ENCODE results near the gene TMEM62.

TMEM62 gene

DNA sequence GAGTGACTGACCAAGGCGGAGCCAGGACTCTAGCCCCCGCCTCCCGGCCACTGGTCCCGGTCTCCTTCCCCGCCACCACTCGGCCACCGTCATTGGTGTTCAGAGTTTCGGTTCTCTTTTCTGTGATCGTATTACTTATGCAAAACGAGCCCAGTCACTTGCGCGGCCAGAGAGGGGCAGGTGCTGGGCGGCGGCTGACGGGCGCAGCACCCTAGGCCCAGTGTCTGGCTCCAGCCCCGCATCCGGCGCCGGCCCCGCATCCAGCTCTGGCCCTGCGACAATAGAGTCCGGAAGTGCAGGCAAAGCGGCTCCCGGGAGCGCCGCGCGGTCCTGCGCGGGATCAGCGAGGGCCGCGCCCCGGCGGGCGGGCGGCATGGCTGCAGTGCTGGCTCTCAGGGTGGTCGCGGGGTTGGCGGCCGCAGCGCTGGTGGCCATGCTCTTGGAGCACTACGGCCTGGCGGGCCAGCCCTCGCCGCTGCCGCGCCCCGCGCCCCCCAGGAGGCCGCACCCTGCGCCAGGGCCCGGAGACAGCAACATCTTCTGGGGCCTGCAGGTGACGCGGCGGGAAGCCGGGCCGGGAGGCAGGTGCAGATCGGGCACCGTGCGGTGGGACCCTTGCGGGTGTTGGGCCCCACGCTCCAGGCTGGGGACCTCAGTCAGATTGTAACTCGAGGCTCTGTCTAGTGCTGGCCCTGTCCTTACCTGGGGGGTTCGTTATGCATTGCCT, at the start of gene TMEM62:
Gene TMEM62, plus strand, starts transcription at position 157 of the 727 bp plus-strand sequence. Its CDS starts 217 bp downstream, at position 374.
- peak within 1 kb of the TSS; percentile 82 for H3K4me3 ChIP-seq (ENCODE audit: low read length)
- peak within 1 kb of the TSS; percentile 47 for H3K27ac ChIP-seq (ENCODE audit: low read depth, low read length)
- H3K4me2 ChIP-seq (ENCODE audit: low read length), result peak within 1 kb of the TSS; percentile 68
- no peaks in the 10 kb centered on the region for H3K27me3 ChIP-seq (ENCODE audit: control insufficient read depth, low read length)
- H3F3A ChIP-seq (ENCODE audit: control insufficient read depth, insufficient read depth), result peaks cover 7% of the 10 kb centered on the region
- peaks cover 41% of the 10 kb centered on the region for H3K36me3 ChIP-seq (ENCODE audit: control insufficient read depth, low read length)
- TF ChIP-seq, protein P1, sequence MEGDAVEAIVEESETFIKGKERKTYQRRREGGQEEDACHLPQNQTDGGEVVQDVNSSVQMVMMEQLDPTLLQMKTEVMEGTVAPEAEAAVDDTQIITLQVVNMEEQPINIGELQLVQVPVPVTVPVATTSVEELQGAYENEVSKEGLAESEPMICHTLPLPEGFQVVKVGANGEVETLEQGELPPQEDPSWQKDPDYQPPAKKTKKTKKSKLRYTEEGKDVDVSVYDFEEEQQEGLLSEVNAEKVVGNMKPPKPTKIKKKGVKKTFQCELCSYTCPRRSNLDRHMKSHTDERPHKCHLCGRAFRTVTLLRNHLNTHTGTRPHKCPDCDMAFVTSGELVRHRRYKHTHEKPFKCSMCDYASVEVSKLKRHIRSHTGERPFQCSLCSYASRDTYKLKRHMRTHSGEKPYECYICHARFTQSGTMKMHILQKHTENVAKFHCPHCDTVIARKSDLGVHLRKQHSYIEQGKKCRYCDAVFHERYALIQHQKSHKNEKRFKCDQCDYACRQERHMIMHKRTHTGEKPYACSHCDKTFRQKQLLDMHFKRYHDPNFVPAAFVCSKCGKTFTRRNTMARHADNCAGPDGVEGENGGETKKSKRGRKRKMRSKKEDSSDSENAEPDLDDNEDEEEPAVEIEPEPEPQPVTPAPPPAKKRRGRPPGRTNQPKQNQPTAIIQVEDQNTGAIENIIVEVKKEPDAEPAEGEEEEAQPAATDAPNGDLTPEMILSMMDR (IDR thresholded peaks at IDR 0.05; ENCODE audit: low read depth, low read length, poor library complexity, severe bottlenecking), result no peak
- no peak for TF ChIP-seq EZH2phosphoT487 (IDR thresholded peaks at IDR 0.05; ENCODE audit: borderline replicate concordance, low read length)
- H3K79me2 ChIP-seq (ENCODE audit: control insufficient read depth, low read length), result peaks cover 36% of the 10 kb centered on the region
- peaks cover 18% of the 10 kb centered on the region for H3K4me1 ChIP-seq (ENCODE audit: control insufficient read depth, low read length)
- no peaks in the 10 kb centered on the region for H4K20me1 ChIP-seq (ENCODE audit: control insufficient read depth, insufficient read depth, low read depth, low read length)
- H3K9me2 ChIP-seq (replicated peaks; ENCODE audit: control insufficient read depth, low read length), result no peaks in the 10 kb centered on the region
- H3K9me3 ChIP-seq (ENCODE audit: control insufficient read depth, insufficient read depth, low read length), result peaks cover 5% of the 10 kb centered on the region

GRCh38 chr15:43085921-43086320, 47.5 kb upstream of the TMEM62 start:
- H3K36me3 ChIP-seq (ENCODE audit: control insufficient read depth, low read length), result peaks cover 37% of the 10 kb centered on the region
- no peaks in the 10 kb centered on the region for H3K9me2 ChIP-seq (replicated peaks; ENCODE audit: control insufficient read depth, low read length)
- no peaks in the 10 kb centered on the region for H3K9me3 ChIP-seq (ENCODE audit: control insufficient read depth, insufficient read depth, low read length)
- no peak overlapping the region for H3K4me2 ChIP-seq (ENCODE audit: low read length)
- no peaks in the 10 kb centered on the region for H4K20me1 ChIP-seq (ENCODE audit: control insufficient read depth, insufficient read depth, low read depth, low read length)
- peaks cover 46% of the 10 kb centered on the region for H3K79me2 ChIP-seq (ENCODE audit: control insufficient read depth, low read length)
- no peak overlapping the region for H3K4me3 ChIP-seq (ENCODE audit: low read length)
- H3K27ac ChIP-seq (ENCODE audit: low read depth, low read length), result no peak overlapping the region
- peaks cover 11% of the 10 kb centered on the region for H3K4me1 ChIP-seq (ENCODE audit: control insufficient read depth, low read length)
- no peaks in the 10 kb centered on the region for H3F3A ChIP-seq (ENCODE audit: control insufficient read depth, insufficient read depth)
- H3K27me3 ChIP-seq (ENCODE audit: control insufficient read depth, low read length), result no peaks in the 10 kb centered on the region
- TF ChIP-seq EZH2phosphoT487 (IDR thresholded peaks at IDR 0.05; ENCODE audit: borderline replicate concordance, low read length), result no peak
- TF ChIP-seq, protein P1 (IDR thresholded peaks at IDR 0.05; ENCODE audit: low read depth, low read length, poor library complexity, severe bottlenecking), result no peak

- H4K20me1 ChIP-seq (ENCODE audit: control insufficient read depth, insufficient read depth, low read depth, low read length), result no peaks in the 10 kb centered on the region
- no peak overlapping the region for H3K4me3 ChIP-seq (ENCODE audit: low read length)
- H3K9me2 ChIP-seq (replicated peaks; ENCODE audit: control insufficient read depth, low read length), result no peaks in the 10 kb centered on the region
- TF ChIP-seq, protein P1 (IDR thresholded peaks at IDR 0.05; ENCODE audit: low read depth, low read length, poor library complexity, severe bottlenecking), result no peak
- no peak for TF ChIP-seq EZH2phosphoT487 (IDR thresholded peaks at IDR 0.05; ENCODE audit: borderline replicate concordance, low read length)
- H3K79me2 ChIP-seq (ENCODE audit: control insufficient read depth, low read length), result peaks cover 52% of the 10 kb centered on the region
- no peak overlapping the region for H3K27ac ChIP-seq (ENCODE audit: low read depth, low read length)
- no peaks in the 10 kb centered on the region for H3F3A ChIP-seq (ENCODE audit: control insufficient read depth, insufficient read depth)
- H3K4me2 ChIP-seq (ENCODE audit: low read length), result no peak overlapping the region
- H3K4me1 ChIP-seq (ENCODE audit: control insufficient read depth, low read length), result peaks cover 15% of the 10 kb centered on the region
- no peaks in the 10 kb centered on the region for H3K27me3 ChIP-seq (ENCODE audit: control insufficient read depth, low read length)
- H3K9me3 ChIP-seq (ENCODE audit: control insufficient read depth, insufficient read depth, low read length), result no peaks in the 10 kb centered on the region
- H3K36me3 ChIP-seq (ENCODE audit: control insufficient read depth, low read length), result peaks cover 34% of the 10 kb centered on the region
Observed at GRCh38 chr15:43086551-43086950, 46.8 kb upstream of the TMEM62 start.
